Dendritic cell treated with granulocyte-macrophage colony-stimulating factor and Interleukin-4, amounts not matched to agents 40 ng/mL and 50 ng/mL, for 4 days (primary cell): ENCODE data around the gene NXPH2.
"Not testable (repeated sequence)": the region's sequence is repeated elsewhere in the genome, so short reads cannot be mapped to it uniquely, and the experiment has no call there.

Experiments
- H3K27ac Mint-ChIP-seq: one replicate; pipeline ENCODE4 v1.8.0; 2022; ENCODE audit warnings: mild to moderate bottlenecking, mixed read lengths
- H3K27me3 Mint-ChIP-seq: one replicate; pipeline ENCODE4 v1.8.0; 2022; ENCODE audit warnings: mild to moderate bottlenecking, mixed read lengths
- H3K36me3 Mint-ChIP-seq: one replicate; pipeline ENCODE4 v1.8.0; 2022; ENCODE audit warnings: low read depth, mixed read lengths
- H3K4me1 Mint-ChIP-seq: one replicate; pipeline ENCODE4 v1.8.0; 2022; ENCODE audit warnings: low read depth, mixed read lengths
- H3K4me3 Mint-ChIP-seq: one replicate; pipeline ENCODE4 v1.8.0; 2022; ENCODE audit warnings: mild to moderate bottlenecking, moderate library complexity, mixed read lengths
- H3K9me3 Mint-ChIP-seq: one replicate; pipeline ENCODE4 v1.8.0; 2022; ENCODE audit warnings: mixed read lengths
- intact Hi-C: fragments of 100-400 bp; cut with micrococcal nuclease; formaldehyde crosslinking; loops from one replicate; pipeline ENCODE4 v1.15.0; 2022

Gene NXPH2

DNA sequence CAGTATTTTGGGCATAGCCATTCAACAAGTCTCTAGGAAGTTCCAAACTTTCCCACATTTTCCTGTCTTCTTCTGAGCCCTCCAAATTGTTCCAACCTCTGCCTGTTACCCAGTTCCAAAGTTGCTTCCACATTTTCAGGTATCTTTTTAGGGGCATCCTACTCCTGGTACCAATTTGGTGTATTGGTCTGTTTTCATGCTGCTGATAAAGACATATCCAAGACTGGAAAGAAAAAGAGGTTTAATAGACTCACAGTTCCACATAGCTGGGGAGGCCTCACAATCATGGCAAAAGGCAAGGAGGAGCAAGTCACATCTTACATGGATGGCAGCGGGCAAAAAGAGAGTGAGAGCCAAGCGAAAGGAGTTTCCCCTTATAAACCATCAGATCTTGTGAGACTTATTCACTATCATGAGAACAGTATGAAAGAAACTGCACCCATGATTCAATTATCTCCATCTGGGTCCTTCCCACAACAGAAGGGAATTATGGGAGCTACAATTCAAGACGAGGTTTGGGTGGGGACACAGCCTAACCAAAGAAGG is 43.1 kb downstream of the NXPH2 start:
- H3K4me3 Mint-ChIP-seq, intact Hi-C loops, H3K36me3 Mint-ChIP-seq, H3K27ac Mint-ChIP-seq, H3K4me1 Mint-ChIP-seq, H3K27me3 Mint-ChIP-seq: not testable (repeated sequence)
- peaks cover 44% of the 10 kb centered on the region for H3K9me3 Mint-ChIP-seq

DNA sequence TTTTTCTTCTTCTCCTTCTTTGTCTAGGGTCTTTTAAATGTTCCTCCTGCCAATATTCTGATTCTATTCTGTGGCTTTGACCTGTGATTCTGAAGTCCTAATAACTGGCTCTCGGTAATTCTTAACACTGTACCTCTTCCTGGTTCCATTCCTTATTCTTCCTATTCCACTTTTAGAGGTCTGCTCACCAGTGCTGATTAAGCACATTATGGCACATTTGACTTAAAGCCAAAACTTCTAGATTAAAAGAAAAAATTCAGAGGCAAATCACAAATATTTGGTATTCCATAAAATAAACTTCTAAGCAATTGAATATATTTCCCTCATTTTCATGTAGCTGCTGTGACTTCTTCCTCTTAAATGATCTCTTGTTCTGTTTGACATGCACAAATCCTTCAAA is 47.5 kb downstream of the NXPH2 start:
- Mint-ChIP-seq H3K36me3 (no peaks in the 10 kb centered on the region), H3K4me1 (no peaks in the 10 kb centered on the region), H3K9me3 (peaks cover 57% of the 10 kb centered on the region), H3K27me3 (no peaks in the 10 kb centered on the region), H3K4me3 (no peak overlapping the region), H3K27ac (no peak overlapping the region)
- intact Hi-C loops = no loop called here

DNA sequence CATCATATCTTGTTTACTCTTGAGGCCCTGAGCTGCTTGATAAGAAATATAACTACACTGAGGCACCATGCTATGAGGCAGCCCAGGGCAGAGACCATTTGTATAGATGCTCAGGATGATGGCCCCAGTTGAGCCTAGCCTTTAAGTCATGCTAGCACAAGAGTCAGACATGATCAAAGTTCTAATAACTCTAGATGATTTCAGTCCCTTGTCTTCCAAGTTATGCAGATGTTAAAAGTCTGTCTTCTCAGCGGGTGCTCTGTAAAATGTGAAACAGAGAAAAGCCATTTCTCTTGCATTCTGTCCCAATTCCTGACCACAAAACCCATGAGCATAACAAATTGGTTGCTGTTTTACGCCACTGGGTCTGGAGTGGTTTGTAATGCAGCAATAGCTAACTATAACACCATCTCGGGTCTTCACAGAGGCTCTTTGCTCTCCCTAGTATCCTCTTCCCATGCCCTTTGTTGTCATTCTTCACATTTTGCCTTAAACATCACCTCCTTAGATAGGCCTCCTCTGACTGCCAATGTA is 49.6 kb downstream of the NXPH2 start:
- H3K4me3 Mint-ChIP-seq = no peak overlapping the region

DNA sequence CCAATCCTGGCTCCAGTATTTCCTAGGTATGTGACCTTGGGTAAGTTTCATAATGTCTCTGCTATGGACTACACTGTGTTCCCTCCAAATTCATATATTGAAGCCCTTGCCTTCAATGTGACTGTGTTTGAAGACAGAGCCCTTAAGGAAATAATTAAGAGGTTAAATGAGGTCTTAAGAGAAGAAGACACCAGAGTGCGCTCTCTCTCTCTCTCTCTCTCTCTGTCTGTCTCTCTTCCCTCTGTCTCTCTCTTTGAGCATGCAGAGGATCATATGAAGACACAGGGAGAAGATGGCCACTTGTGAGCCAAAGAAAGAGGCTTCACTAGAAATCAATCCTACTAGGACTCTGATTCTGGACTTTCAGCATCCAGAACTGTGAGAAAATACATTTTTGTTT is 52.2 kb downstream of the NXPH2 start:
- no peak overlapping the region for H3K4me3 Mint-ChIP-seq
- H3K27ac Mint-ChIP-seq = no peak overlapping the region
- intact Hi-C loops = no loop called here
- H3K4me1 Mint-ChIP-seq = no peaks in the 10 kb centered on the region
- H3K36me3 Mint-ChIP-seq = no peaks in the 10 kb centered on the region
- peaks cover 13% of the 10 kb centered on the region for H3K9me3 Mint-ChIP-seq
- no peaks in the 10 kb centered on the region for H3K27me3 Mint-ChIP-seq

More for the DNA sequence above, 49.6 kb downstream of the NXPH2 start:
- Mint-ChIP-seq H3K36me3 (no peaks in the 10 kb centered on the region), H3K27me3 (no peaks in the 10 kb centered on the region), H3K9me3 (peaks cover 37% of the 10 kb centered on the region), H3K27ac (no peak overlapping the region), H3K4me1 (no peaks in the 10 kb centered on the region)
- intact Hi-C loops = no loop called here

DNA sequence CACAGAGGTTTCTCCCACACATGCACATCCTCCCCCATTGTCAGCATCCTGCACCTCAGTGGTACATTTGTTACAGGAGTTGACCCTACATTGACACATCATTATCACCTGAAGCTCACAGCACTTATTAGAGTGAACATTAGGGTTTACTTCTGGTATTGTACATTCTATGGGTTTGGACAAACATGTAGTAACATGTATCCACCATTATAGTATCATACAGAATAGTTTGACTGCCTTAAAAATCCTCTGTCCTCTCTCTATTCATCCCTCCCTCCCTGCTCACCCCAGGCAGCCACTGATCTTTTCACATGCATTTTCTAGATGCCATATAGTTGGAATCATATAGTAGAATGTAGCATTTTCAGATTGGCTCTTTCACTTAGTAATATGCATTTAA is 53.5 kb downstream of the NXPH2 start:
- H3K9me3 Mint-ChIP-seq = peaks cover 13% of the 10 kb centered on the region
- peaks cover 8% of the 10 kb centered on the region for H3K4me1 Mint-ChIP-seq
- H3K4me3 Mint-ChIP-seq = no peak overlapping the region
- H3K36me3 Mint-ChIP-seq = no peaks in the 10 kb centered on the region
- H3K27ac Mint-ChIP-seq = no peak overlapping the region
- H3K27me3 Mint-ChIP-seq = no peaks in the 10 kb centered on the region
- intact Hi-C loops = no loop called here

DNA sequence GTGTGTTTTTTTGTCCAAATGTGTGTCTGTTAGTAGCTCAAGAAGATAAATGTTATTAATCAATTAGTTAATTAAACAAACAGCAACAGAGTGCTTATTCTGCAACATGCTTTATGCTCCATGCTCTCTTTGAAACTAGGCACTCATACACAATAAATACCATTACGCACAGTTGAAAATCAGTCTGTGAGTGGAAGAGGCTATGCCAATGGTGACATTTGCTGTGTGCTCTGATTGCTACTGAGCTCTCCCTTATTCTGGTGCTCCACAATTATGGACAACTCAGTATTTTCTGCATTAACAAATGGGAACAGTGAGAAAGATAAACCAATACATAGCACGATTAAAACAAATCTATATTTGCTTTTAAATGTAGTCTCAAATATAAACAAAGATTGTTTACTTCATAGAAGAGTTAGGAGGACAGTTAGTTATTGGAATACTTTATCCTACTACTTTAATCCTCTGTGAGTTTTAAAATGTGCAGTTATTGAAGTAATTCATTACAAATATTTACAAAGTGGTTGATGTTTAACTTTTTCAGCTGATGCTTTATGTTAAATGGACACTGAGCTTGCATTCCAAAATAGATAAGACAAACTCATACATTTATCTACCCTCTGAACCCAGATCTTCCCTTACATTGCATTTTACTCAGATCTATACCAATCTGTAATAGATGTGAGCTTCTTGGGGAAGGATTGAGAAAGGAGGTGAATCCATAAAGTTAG is 55.3 kb downstream of the NXPH2 start:
- Mint-ChIP-seq H3K27ac (no peak overlapping the region), H3K27me3 (peaks cover 2% of the 10 kb centered on the region), H3K4me3 (no peak overlapping the region), H3K4me1 (peaks cover 8% of the 10 kb centered on the region), H3K36me3 (no peaks in the 10 kb centered on the region), H3K9me3 (peaks cover 12% of the 10 kb centered on the region)
- intact Hi-C loops = no loop called here

DNA sequence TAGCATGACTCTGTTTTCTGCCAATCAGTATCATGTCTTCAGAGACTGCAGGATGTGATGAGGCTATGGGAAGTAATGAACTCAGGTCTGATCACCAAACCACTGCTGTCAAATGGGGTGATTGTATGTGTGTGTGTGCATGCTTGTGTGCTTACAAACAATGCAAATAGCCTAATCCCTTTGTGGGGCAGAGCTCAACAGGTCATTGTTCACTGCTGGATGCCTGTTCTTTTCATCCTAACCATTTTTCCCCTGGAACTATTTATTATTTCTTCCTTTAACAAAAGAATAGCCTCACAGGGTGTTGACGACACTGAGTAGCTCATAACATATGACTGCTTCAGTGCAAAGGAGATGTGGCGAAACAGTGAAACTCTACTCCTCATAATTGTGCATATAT is 55.9 kb downstream of the NXPH2 start:
- H3K9me3 Mint-ChIP-seq = peaks cover 7% of the 10 kb centered on the region
- H3K4me1 Mint-ChIP-seq = peaks cover 8% of the 10 kb centered on the region
- intact Hi-C loops = no loop called here
- no peak overlapping the region for H3K4me3 Mint-ChIP-seq
- H3K27ac Mint-ChIP-seq = no peak overlapping the region
- H3K27me3 Mint-ChIP-seq = peaks cover 2% of the 10 kb centered on the region
- H3K36me3 Mint-ChIP-seq = no peaks in the 10 kb centered on the region

DNA sequence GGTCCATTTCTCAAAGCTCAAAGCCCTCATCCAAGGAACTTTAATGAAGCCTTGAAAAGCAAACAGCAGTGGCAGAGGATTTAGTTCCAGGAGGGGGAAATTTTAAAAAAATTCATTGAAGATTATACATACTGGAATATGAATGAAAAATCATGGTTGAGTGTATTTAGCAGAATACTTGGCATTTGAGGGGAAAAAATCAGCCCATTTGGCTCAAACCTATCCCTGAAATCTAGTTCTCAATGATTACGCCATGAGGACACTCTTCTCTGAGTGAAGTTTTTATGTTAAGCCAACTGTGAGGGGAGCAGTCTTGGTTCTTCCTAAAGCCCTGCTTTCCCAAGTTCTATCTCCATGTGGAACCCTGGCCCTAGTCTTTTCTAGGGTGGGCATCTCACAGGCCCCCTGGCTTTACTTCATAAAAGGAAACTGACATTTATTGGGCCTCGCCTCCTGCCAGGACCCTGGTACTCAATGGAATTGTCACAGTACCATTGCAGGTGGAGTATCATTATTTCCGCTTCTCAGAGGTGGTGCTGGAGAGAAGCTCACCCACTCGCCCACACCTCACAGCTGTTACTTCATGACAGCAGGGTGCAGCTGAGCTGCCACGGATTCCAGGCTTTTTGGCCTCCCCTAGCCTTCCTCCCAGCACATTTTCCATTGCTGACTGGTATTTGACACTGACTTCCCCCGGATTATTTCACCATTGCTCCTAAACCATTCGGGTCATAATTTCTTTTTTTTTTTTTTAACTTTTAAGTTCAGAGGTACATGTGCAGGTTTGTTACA is 56.8 kb downstream of the NXPH2 start:
- H3K36me3 Mint-ChIP-seq = no peaks in the 10 kb centered on the region
- intact Hi-C loops = no loop called here
- no peaks in the 10 kb centered on the region for H3K9me3 Mint-ChIP-seq
- no peak overlapping the region for H3K4me3 Mint-ChIP-seq
- H3K27ac Mint-ChIP-seq = no peak overlapping the region
- peaks cover 2% of the 10 kb centered on the region for H3K27me3 Mint-ChIP-seq
- peaks cover 8% of the 10 kb centered on the region for H3K4me1 Mint-ChIP-seq

DNA sequence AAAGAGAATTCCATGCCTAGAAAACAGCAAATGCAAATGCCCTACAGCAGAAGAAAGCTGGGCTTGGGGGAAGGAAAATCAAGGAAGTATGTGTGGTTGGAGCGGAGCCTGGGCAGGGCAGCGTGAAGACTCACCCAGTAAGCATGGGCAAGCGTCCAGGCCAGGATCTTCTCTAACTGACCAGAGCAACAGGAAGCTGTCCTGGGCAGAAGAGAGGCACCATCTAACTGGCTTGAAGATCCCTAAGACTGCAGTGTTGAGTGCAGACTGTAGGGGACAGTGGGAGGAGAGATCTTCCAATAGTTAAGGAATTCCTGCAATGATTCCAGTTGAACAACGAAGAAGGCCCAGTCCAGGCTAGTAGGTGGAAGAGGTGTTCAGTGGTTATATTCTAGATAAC is 57.9 kb downstream of the NXPH2 start:
- Mint-ChIP-seq H3K27ac (no peak overlapping the region), H3K27me3 (peaks cover 2% of the 10 kb centered on the region), H3K36me3 (no peaks in the 10 kb centered on the region), H3K4me1 (peaks cover 15% of the 10 kb centered on the region), H3K9me3 (no peaks in the 10 kb centered on the region), H3K4me3 (no peak overlapping the region)
- intact Hi-C loops = no loop called here

DNA sequence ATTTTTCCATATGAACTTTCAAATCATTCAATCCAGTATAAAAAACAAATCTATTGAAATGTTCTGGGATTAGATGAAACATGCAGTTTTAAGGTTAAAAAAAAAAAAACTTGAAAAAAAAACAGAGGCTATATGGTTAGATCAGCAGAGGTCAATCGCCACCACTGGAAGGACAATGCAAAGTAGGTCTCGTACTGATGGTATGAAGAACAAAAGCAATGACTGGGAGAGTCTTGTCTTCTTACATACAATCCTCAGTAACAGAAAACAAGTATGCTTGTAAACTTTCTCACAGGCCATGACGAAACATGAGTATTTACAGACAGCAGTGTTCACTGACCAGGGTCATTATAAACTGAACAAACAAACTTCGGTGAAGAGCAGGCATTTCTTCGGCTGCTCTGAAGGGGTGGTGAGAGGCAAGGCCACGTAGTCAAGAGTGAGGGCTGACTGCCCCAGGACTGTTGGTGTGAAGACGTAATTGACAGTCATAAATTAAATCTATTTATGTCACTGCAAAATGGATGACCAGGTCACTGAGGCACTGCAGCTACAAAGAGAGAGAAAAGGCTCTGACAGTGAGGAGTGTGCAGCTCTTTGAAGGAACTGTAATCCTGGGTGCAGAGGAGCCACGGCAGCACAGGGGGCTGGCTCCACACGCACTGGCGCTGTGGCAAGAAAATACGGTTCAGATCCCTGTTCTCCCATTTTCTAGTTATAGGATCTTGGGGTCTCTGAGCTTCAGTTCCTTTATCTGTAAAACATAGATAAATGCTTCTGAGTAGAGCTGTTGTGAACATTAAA is 60.0 kb downstream of the NXPH2 start:
- H3K27ac Mint-ChIP-seq = no peak overlapping the region
- H3K27me3 Mint-ChIP-seq = peaks cover 2% of the 10 kb centered on the region
- intact Hi-C loops = no loop called here
- H3K4me3 Mint-ChIP-seq = no peak overlapping the region
- H3K36me3 Mint-ChIP-seq = no peaks in the 10 kb centered on the region
- H3K9me3 Mint-ChIP-seq = no peaks in the 10 kb centered on the region
- peaks cover 15% of the 10 kb centered on the region for H3K4me1 Mint-ChIP-seq

DNA sequence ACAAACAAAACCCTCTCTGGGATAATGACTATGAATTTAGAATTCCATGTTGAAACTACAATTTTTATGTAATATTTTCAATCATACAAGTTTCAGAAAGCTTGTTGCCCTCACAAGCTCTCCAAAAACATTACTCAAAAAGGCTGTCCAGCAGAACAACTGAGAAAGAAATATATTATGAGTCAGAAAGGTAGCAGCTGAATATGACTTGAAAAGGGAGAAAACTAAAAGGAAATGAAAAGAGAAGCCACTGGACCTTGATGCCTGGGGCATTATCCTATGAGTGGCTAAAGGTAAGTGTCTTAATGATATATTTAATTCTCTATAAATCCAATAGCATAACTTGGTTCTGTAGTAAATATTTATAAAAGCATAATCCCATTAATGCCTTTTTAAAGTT is 61.8 kb downstream of the NXPH2 start:
- Mint-ChIP-seq H3K4me1 (peaks cover 15% of the 10 kb centered on the region), H3K36me3 (no peaks in the 10 kb centered on the region), H3K27me3 (peaks cover 2% of the 10 kb centered on the region), H3K9me3 (no peaks in the 10 kb centered on the region), H3K4me3 (no peak overlapping the region), H3K27ac (no peak overlapping the region)
- intact Hi-C loops = loop anchor here (10.0 kb wide), 1 partner anchor 214 kb away; the partner anchor contains the start of gene SPOPL

DNA sequence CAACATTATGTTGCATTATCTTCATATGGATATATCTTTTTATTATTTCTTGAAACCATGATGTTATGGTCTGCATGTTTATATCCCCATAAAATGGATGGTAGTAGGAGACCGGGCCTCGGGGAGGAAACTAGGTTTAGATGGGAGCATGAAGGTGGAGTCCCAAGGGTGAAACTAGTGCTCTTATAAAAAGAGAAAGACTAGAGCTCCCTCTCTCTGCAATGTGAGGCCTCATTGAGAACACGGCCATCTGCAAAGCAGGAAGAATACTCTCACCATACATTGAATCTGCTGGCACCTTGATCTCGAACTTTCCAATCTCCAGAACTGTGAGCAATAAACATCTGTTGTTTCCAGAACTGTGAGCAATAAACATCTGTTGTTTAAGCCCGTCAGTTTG is 64.0 kb downstream of the NXPH2 start:
- H3K27ac Mint-ChIP-seq = no peak overlapping the region
- no peaks in the 10 kb centered on the region for H3K9me3 Mint-ChIP-seq
- H3K27me3 Mint-ChIP-seq = peaks cover 2% of the 10 kb centered on the region
- H3K4me3 Mint-ChIP-seq = no peak overlapping the region
- intact Hi-C loops = loop anchor here (10.0 kb wide), 1 partner anchor 211 kb away; the partner anchor contains the start of gene SPOPL
- H3K36me3 Mint-ChIP-seq = no peaks in the 10 kb centered on the region
- peaks cover 22% of the 10 kb centered on the region for H3K4me1 Mint-ChIP-seq

DNA sequence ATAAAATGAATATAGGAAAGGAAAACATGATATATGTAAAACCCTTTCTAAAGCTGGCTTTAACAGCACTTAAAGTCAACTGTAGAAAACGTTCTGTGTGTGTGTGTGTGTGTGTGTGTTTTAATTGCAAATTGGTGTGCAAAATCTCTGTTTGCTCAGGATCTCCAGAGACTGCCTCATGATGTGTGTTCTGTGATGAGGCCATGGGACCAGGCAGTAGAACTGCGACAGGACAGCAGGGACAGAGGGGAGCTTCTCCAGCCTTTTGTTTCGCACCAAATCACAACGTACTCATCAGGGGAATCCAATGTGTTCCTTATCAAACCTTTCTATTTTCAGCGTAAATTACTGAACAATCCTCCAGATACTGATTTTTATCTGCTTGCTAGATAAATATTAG is 66.7 kb downstream of the NXPH2 start:
- no peaks in the 10 kb centered on the region for H3K9me3 Mint-ChIP-seq
- H3K27ac Mint-ChIP-seq = no peak overlapping the region
- H3K36me3 Mint-ChIP-seq = no peaks in the 10 kb centered on the region
- H3K4me1 Mint-ChIP-seq = peaks cover 31% of the 10 kb centered on the region
- no peaks in the 10 kb centered on the region for H3K27me3 Mint-ChIP-seq
- no peak overlapping the region for H3K4me3 Mint-ChIP-seq
- intact Hi-C loops = loop anchor here (10.0 kb wide), 1 partner anchor 209 kb away; the partner anchor contains the start of gene SPOPL
